Stimulated activated naive CD4-positive, alpha-beta T cell treated with Interleukin-2 at 50 U/mL for 16 hours (primary cell): ENCODE measurements around the gene TTC39B.
"Not testable (repeated sequence)": the region's sequence is repeated elsewhere in the genome, so short reads cannot be mapped to it uniquely, and the experiment has no call there.

Experiments used
- DNase-seq: peaks from one replicate; lab custom pipeline; 2025; lab: John Stamatoyannopoulos, UW

TTC39B gene

DNA sequence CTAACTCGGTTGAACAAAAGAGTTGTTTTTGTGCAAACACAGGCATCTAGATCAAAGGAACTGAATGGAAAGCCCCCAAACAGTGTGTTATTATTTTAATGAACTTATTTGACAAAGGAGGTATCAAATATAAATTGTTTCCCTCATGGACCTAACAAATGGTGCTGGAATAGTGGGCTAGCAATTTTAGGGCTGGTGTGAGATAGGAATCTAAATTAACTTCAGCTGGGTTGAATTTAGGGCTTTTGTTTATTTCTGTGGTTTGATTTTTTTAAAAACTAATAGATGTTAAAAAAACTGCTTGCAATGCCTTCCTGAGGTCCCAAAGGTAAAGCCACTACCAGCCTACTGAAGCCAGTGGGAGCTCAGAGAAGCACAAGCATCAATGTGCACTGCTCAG is 42.1 kb downstream of the TTC39B start:
- no peak for DNase-seq

DNA sequence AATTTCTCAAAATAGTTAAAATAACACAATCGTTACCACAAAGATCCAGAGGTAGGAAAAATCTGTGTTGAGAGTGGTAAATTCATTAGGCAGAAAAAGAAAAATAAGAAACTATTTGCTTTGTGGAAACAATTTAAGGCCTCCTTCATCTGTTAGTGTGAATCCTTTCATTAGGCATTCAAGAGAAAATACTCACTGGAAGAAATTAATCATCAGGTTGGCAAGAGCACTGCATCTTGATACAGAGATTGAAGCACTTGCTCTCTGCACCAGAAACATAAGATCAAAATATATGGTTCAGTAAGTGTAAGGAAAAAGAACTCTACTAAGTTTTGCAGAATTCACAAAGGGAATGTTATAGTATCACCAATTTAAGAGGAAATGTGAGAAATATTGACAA is 44.4 kb downstream of the TTC39B start:
- DNase-seq, result no peak

DNA sequence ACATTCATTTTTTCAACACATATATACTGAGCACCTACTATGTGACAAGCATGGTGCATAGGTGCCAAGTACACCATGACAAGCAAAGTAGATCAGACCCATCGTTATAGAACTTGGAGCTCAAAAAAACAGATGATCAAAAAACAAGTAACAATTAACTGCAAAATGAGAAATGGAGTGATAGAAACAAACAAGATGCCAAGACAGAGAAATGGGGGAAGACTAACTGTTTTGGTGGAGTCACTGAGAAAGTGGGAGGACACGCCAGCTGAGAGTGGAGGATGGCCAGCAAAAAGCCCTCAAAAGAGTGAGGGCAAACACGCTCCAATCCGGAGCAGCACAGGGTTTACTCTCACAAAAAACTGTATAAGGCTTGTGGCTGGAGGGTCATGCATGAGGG is 50.6 kb downstream of the TTC39B start:
- no peak for DNase-seq

DNA sequence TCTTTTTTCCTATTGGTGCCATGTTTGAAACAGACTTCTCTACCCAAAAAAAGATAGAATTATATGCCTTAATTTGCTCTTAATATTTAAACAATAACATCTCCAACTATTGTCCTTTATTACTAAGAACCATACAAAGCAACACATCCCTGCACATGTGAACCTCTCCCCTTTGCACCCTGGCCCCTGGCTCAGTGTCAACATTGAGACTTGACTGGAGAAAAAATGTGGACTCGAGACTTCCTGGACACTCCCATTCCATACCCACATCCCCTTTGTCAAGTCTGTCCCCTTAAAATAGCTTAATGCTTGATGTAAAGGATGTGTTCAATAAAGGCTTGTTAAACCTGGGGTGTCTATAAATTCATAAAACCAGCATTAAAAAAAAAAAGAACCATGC is 53.2 kb downstream of the TTC39B start:
- DNase-seq, result no peak

DNA sequence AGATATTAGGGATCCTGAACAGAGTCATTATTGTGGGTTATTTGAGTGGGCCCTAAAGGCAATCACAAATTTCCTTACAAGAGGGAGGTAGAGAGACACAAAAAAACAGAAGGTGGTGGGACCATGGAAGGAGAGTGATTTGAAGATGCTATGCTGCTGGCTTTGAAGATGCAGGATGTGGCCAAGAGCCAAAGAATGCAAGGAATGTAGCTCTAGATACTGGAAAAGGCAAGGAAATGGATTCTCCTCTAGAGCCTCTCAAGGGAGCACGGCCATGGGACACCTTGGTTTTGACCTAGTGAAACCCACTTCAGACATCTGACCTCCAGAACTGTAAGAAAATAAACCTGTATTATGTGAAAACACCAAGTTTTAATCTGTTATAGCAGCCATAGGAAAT is 53.8 kb downstream of the TTC39B start:
- DNase-seq, result no peak

DNA sequence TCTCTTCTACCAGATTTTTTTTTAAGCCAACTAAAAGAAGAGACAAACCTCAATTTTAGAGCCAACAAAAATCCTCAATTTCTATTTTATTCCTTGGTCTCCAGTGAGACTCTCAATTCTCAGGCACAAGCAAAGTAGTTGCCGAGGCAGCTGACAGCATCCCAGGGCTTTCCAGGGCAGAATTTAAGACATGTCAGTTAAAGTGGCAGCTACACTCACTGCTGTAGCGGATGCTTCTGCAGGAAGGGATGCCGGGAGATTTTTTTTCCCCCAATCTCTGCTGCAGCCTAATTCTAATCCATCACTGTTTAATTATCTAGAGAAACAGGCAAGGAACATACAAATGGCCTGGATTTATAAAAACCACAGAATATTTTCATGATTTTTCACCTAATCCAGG is 57.0 kb downstream of the TTC39B start:
- DNase-seq, result no peak

DNA sequence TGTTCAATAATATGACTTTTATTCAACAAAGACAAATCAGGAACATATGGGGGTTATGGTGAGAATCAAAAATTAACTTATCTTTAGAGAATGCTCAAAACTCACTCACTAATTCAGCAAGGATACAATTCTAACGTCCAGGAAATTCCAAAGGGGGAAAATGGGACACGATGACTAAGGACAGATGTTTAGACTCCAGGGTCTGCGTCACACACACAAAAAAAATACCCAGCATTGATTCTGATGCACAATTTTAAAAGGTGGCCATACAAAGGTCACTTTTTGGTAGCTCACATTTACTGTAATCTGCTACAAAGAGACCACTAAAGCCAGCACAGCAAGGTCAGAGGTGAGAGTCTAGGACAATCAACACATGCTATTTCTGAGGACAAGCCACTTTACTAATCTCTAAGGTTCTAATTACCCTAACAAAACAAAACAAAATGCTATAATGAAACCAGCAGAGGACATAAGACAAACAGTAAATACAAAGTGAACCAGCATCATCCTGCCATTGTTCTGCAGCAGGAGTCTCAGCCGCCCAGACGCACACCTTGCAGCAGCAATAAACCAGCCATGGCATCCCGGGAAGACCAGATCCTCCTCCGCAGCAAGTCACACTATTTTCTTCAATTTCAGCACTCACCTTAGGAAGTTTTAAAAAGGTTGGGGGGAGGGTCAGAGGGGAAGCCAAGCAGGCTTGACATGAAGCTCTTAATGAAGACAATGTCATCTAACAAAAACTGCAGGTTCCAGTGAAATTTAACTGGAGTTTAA is 57.8 kb downstream of the TTC39B start:
- no peak for DNase-seq

DNA sequence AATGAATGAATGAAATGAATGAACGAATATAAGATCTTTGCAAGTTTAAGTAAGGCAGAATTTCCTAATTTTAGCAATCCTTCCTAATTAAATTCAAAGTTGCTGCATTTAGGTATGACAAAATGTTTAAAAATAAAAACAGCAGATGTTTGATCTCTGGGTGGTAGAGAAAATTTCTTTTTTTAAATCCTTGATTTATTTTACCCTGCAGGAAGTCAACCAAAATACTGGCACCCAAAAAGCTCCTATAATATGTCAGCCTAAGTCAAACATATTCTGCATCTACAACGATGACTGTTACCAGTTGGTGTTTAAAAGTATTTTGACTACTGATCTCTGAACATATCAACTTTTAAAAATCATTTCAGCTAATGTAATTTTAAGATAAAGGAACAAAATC is 58.4 kb downstream of the TTC39B start:
- no peak for DNase-seq

DNA sequence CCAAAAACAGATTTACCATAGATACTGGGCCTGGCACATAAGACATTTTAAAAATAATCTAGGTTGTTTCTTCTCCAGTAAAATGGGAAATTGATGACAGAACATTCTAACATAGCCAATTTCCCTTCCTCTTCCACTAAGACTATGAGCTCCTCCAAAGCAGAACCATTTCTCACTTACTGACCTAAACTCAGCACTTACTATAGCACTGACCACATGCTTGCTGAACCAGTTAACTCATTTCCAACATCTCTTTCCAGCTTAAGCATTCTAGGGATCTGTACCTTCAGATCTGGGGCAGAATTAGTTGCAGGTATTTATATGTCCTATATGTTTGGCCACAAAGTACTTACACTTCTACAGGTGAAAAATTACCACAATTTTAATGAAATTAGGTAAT is 58.9 kb downstream of the TTC39B start:
- DNase-seq, result no peak

DNA sequence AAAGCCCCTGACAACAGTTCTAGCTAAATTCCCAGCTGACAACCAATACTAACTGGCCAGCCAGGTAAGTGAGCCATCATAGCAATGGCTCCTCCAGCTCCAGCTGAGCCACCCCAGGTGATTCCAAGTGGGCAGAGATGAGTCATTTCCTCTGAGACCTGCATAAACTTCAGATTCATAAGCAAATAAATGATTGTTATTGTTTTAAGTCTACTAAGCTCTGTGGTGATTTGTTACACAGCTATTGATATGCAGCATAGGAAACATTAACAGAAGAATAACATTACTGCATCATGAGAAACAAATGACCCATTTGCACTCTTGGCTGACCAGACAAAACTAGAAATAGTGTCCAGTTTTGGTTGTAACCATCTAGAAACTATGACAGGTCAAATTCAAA is 60.3 kb downstream of the TTC39B start:
- no peak for DNase-seq

DNA sequence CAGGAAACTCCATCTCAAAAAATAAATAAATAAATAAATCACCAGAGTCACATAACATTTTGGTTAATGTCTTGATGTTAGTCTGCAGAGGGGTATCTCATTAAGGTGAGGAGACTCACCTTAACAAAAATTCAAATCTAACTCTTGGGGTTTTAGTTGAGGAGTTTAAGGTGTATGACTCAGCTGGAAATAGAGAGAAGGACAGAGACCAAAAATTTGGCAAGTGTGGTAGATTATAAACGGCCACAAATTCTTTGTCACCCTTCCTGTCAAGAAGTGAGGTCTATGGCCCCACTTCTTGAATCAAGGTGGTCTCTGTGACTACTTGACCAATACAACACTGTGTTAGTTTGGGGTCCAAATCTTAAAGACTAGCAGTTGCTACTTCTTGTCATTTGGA is 60.8 kb downstream of the TTC39B start:
- no peak for DNase-seq

DNA sequence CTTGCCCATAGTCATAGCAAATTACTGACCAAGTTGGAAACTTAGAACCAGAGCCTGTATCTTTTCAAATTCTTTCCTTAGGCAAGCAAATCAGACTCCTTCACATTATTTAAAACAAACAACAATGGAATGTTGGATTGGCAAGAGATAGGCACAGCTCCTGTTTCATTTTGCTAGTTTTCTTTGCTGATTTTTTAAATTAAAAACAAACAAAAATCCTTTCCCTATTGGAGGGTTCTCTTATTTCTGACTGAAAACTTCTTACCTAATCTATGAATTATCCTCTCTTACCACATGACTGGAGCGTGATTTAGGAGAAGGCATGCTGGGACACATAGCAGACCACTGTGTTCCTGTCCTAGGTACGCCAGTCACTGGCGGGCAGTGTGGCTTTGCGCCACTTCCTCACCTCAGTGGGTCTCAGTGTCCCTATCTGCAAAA is 63.0 kb downstream of the TTC39B start:
- DNase-seq, result no peak

DNA sequence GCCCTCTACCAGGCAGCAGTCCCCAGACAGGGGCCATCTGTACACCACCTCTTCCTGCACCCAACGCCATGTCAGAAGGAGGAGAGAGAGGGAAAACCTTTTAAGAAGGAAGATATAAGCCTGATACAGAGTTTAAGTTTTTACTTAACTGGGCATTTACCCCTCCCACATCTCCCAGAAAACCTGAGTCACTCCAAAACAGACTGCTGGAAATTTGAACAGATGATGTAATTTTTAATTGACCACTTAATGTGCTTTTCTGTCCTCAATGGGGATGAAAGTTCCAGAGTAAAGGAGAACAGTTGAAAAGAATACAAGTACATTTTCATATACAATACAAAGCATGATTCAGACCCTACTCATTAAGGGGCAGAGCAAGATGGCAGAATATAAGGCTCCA is 63.9 kb downstream of the TTC39B start:
- DNase-seq, result no peak

DNA sequence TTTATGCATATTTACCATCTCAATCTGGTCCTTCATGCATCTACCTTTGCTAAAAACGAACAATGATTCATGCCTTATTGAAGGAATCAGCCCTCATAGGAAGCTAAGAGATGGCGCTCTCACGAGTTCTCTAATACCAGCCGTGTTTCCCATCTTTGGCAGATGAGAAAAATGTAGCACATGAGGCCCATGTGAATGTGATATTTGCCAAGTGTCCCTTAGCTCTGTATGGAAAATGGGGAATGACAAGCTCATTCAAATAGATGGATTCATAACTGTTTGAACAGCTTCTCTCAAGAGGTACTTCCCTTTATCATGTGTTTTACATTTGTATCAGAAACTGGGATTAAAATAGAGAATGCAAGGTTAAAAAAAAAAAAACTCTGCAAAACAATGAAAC is 66.1 kb downstream of the TTC39B start:
- no peak for DNase-seq

DNA sequence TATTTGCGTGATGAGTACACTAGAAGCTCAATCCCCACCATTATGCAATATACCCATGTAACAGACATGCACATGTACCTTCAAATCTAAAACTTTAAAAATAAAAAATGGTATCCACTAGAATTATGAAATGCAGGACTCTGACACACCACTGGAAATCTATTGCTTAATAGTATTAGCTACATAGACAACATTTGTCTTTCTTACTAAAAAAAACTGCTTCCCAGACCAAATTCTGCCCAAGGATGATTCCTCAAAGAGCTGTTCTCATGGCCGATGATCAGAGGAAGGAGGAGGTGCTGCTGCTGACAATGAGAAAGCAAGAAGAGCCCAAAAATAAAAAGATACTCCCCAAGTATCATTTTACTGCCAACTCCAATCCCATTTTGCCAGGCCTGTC is 67.2 kb downstream of the TTC39B start:
- no peak for DNase-seq

DNA sequence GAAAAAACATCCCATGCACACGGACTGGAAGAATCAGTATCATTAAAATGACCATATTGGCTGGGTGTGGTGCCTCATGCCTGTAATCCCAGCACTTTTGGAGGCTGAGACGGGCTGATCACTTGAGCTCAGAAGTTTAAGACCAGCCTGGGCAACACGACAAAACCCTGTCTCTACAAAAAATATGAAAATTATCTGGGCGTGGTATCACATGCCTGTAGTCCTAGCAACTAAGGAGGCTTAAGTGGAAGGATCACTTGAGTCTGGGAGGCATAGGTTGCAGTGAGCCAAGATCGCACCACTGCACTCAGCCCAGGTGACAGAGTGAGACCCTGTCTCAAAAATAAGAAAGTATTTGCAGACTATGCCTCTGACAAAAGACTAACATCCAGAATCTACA is 68.4 kb downstream of the TTC39B start:
- DNase-seq, result no peak

DNA sequence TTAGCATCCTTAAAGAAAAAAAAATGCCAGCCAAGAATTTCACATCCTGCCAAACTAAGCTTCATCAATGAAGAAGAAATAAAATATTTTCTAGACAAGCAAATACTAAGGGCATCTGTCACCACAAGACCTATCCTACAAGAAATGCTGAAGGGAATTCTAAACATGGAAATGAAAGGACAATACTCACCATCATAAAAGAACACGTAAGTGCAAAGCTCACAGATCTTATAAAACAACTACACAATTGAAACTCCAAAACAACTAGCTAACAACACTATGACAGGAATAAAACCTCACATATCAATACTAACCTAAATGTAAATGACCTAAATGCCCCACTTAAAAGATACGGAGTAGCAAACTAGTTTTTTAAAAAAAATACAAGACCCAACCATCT is 71.4 kb downstream of the TTC39B start:
- DNase-seq, result no peak

DNA sequence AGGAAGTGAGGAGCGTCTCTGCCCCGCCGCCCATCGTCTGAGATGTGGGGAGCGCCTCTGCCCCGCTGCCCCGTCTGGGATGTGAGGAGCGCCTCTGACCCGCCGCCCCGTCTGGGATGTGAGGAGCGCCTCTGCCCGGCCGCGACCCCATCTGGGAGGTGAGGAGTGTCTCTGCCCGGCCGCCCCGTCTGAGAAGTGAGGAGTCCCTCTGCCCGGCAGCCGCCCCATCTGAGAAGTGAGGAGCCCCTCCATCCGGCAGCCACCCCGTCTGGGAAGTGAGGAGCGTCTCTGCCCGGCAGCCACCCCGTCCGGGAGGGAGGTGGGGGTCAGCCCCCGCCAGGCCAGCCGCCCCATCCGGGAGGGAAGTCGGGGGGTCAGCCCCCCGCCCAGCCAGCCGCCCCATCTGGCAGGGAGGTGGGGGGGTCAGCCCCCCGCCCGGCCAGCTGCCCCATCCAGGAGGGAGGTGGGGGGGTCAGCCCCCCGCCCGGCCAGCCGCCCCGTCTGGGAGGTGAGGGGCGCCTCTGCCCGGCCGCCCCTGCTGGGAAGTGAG is 73.0 kb downstream of the TTC39B start:
- not testable (repeated sequence) for DNase-seq

DNA sequence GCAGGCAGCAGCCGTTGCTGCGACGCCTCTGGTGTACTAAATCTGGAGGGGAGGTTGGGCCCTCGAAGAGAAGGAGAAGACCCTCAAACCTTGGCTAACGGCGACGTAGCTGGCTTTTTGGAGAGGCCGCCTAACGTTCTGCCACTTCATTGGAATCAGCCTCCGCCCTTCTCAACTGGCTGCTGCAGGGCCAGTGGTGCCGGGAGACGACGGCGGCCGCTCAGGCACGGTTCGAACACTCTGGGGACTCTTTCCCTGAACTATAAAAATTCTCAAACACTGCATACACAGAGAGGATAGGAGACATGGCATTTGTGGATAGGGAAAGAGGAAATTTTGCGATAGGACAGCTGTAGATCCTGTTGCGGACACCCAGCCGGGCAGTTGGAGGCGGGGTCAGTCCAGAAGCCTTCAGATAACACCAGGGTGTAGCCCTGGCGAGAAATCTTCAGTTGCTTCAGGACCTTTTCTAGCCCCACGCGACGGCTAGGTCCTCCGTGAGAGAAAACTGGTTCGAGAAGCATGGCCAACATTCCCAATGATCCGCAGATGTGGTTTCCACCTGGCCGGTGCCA is 74.2 kb downstream of the TTC39B start:
- not testable (repeated sequence) for DNase-seq

DNA sequence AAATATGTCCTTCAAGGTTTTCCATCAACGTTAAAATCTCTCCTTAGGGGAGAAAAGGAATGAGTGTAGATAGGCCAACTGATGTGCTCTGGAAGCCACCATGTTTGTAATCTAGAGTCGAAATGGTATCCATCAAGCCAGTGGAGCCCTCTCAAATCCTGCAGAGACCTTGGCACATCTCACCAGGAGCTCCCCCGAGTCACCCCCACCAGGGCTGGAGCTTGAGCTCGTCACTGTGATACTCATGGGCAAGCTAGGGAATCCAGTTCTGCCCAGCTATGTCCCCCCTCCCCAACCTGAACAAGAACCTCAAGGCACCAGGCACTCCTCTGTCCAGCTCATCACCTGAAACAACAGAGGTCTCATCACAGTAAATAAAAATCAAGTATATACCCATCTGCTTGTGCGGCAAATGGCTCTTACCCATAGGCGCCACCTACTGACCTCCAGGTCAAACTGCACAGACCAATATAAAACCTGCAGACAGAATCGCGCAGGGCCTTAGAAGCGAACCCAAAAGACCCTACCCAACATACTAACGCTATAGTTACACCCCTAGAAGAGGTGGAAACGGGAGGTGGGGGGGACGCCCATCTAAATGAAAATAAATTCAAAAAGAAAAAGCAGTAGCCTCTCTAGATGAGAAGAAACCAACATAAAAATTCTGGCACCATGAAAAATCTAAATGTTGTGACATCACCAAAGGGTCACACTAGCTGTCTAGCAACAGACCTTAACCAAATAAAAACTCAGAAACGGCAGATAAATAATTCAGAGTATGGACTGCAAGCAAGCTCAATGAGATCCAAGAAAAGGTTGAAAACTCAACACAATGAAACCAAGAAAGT is 75.0 kb downstream of the TTC39B start:
- no peak for DNase-seq

DNA sequence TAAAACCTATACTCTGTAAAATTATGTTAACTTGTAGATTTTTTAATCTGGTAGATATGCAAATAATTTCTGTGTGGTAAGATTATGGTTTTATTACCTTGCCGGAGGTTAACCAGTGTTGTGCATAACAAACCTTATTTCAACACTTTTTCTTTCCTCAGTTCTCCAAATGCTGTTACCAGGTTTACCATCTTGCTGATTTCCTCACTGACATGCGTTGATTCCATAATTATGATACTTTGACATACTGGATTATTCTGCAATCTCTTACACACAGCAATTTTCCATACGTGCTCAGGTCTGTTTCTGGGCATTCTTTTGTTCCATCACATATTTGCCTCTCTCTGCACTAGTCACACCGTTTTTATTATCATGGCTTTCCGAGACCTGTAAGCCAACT is 77.6 kb downstream of the TTC39B start:
- no peak for DNase-seq

DNA sequence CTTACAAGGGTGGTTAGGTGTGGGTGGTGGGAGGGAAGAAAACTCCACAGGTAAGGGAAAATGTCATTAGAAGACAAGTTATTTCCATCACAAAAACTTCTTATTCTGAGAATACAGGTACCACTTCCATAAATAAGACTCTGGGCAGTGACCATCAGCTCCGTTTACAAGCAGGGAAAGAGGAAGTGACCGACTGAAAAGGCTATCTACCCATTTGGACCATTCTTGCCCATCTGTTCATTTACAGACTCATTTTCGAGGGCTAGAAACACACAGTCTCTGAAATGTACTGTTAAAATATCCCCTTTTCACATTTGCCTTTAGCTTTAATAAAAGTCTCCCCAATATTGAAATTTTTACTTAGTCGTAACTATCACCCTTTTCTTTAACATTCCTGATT is 79.5 kb downstream of the TTC39B start:
- DNase-seq, result no peak
